Stimulated activated naive CD4-positive, alpha-beta T cell (primary cell): ENCODE data around the gene CHN1.
A peak's percentile ranks its signal among the peaks of the same experiment; 100 is the strongest.

Experiments
- DNase-seq, 6 experiments: peaks; one replicate each; lab custom pipeline; 2025; lab: John Stamatoyannopoulos, UW

The CHN1 gene

GRCh38 chr2:175004980-175005732, at the start of gene CHN1:
Gene CHN1, minus strand, starts transcription at chr2:175005381. Its CDS starts 469 bp downstream, at chr2:175004912.
- peak; percentile 53 to 69 (median 62) for DNase-seq

- no peak for DNase-seq
Observed at GRCh38 chr2:175054340-175054739, 49.2 kb upstream of the CHN1 start.

- no peak for DNase-seq
Observed at GRCh38 chr2:175049661-175050060, 44.5 kb upstream of the CHN1 start.

DNA sequence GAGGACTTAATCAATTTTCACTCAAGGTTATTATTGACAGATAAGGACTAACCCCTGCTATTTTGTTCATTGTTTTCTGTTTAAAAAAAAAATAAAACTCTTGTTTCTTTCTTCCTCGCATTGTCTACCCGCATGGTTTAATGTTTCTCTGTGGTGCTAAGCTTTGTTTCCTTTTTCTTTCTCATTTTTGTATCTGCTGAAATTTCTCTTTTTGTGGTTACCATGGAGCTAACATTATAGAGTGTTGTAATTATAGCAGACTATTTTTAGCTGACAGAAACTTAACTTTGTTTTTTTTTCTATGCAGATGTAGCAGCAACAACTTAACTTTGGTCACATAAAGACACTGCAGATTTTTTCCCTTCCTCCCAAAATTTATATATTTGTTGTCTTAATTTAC, 43.1 kb upstream of the CHN1 start:
- no peak for DNase-seq

DNA sequence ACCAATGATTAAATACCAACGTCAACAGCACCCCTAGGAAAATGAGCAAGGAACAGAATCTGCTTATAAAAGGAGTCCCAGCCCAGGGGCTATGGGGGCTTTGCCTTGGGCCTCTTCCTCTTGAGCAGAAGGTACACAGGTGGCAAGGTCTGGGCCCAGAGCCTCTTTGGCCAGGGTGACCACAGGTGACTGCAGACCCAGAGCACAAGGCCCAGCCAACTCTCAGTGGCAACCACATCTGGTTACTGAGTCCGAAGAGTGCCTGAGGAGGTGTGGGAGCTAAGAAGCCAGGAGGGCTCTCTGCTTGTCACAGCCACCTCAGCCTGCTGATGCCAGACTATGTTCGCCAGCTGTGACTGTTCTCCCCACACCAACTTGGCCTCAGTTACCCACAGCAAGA, 34.3 kb upstream of the CHN1 start:
- no peak for DNase-seq

DNA sequence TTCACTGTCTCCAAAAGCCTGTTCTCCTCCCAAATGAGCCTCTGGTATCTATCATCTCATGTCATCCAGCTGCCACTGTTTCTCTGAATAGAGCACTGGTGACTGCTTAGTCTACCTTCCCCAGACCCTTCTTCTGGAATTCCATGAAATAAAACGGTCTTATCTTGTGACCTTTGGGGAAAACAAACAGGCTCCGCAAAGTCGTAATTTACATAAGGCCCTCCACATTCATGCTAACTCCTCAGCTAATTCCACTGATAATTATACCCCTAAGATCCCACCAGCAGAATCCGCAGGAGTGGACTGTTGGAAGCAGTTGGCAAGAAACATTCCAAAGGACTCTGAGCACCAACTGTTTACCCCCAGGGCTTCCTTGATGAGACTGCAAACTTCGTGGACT, 33.9 kb upstream of the CHN1 start:
- DNase-seq, result no peak

- DNase-seq, result no peak
Observed at GRCh38 chr2:175037941-175038340, 32.8 kb upstream of the CHN1 start.

GRCh38 chr2:175036582-175037018, 31.4 kb upstream of the CHN1 start:
- peak in 3 of 6 experiments; percentile 20 to 50 (median 49) for DNase-seq

- DNase-seq, result no peak
Observed at GRCh38 chr2:175035806-175036205, 30.6 kb upstream of the CHN1 start.

GRCh38 chr2:175034716-175035115, 29.5 kb upstream of the CHN1 start:
- no peak for DNase-seq

GRCh38 chr2:175030380-175031271, 25.4 kb upstream of the CHN1 start:
- no peak for DNase-seq

DNA sequence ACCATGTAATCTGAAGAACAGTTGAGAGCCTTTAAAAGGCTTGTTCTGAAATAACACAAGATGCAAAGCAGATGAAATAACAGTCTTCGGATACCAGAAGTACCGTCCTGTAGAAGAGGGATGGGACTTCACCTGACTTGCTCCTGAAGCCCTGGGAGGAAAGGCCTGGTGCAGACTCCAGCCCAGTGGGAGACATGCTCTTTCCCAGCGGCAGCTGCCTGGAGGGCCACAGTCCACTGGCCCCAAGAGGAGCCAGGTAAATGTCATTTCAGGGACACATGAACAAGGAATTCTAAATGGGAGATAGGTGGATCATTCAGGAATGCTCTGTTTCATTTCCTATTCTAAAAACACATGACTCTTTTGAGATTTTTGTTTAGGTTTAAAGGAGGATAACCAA, 22.6 kb upstream of the CHN1 start:
- DNase-seq, result no peak

DNA sequence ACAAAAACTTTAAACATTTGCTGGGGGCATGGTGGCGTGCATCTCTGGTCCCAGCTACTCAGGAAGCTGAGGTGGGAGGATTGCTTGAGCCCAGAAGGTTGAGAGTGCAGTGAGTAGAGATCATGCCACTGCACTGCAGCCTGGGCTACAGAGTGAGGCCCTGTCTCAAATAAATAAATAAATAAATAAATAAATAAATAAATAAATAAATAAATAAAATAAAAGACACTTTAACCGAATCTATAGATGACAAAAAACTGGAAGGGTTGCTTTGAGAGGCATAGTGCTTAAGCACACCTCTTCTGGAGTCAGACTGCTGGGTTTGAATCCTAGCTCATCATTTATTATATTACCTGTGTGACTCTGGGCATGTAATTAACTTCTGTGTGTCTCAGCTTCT, 21.2 kb upstream of the CHN1 start:
- no peak for DNase-seq

GRCh38 chr2:175025946-175026345, 20.8 kb upstream of the CHN1 start:
- DNase-seq, result no peak

GRCh38 chr2:175025233-175025632, 20.1 kb upstream of the CHN1 start:
- no peak for DNase-seq

- no peak for DNase-seq
Observed at GRCh38 chr2:175022923-175023322, 17.7 kb upstream of the CHN1 start.

GRCh38 chr2:175019566-175020327, 14.6 kb upstream of the CHN1 start:
- DNase-seq, result no peak

DNA sequence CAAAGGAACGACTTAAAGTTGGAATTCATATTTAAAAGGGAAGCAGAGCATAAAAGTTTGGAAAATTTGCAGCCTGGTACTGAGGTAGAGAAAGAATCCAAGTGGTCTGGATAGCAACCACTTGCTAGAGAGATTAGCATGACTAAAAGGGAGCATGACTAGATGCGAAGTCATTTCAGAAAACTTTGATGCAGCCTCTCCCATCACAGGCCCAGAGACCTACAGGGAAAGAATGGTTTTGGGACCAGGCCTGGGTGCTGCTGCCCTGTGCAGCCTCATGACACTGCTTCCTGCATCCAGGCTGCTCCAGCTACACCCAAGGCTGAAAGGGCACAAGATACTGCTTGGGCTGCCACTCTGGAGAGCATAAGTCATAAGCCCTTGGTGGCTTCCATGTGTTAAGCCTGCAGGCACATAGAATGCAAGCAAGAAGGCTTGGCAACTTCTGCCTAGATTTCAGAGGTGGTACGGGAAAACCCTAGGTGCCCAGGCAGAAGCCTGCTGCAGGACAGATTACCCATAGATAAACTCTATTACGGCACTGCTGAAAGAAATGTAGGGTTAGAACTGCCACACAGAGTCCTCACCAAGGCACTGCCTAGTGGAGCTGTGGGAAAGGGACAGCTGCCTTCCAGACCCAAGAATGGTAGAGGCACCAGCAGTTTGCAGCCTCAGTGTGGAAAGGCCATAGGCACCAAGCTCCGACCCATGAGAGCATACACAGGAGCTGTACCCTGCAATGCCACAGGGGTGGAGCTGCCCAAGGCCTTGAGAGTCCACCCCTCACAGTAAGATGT, 12.6 kb upstream of the CHN1 start:
- DNase-seq, result no peak

- DNase-seq, result no peak
Observed at GRCh38 chr2:175015340-175015739, 10.2 kb upstream of the CHN1 start.

DNA sequence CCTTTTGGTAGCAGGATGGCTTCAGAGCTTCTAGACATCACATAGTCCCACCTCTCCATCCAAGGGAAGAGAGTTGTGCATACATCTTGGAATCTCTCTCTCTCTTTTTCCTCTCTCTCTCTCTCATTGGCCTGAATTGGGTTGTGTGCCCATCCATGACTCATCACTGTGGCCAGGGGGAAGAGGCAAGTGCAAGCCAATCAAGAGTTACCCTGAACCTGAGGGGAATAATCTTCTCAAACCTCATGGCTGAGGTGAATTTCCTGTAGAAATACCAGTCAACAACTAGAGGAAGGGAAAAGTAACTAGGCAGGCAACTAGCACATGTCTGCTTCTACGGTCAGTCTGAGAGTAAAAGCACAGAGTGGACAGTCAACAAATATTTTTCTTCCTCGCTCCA, 7.3 kb upstream of the CHN1 start:
- no peak for DNase-seq

DNA sequence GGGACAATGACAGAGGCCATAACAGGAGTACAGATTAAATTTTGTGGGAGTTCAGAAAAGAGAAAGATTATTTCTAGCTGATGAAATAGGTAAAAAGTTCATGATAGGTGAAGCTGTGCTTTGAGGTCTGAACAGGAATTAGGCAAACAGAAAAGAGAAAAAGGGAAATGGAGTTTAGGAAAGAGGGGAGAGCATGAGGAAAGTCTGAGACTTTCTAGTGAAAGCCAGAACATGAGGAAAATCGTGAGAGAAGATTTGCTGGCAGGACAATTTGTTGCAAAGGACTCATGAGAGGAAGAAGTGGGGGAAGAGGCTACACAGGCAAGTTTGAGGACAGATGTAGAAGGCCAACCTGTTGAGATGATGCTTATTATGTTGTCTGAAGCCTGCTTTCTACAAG, 6.3 kb upstream of the CHN1 start:
- DNase-seq, result no peak

GRCh38 chr2:175010848-175011254, 5.7 kb upstream of the CHN1 start:
- no peak for DNase-seq
